OCI-LY7 (cell line): ENCODE data around the gene ZNF333. TPM values are rescaled to one million over a fixed set of nuclear protein-coding genes. Genes with fewer than 3 reads are reported as not detected.
A peak's percentile ranks its signal among the peaks of the same experiment; 100 is the strongest.

Source experiments
- BruUV-seq: library from RNA; stranded (reverse); fragments of 400-500 nt; replicated peaks from 2 replicates; lab custom pipeline; 2021; lab: Mats Ljungman, UMichigan
- CTCF ChIA-PET: fragments of 300-600 bp; sonication (Branson Sonifier 250); formaldehyde crosslinking; loops from one replicate; lab custom pipeline; 2022; ENCODE audit warnings: antibody characterized with exemption; ENCODE audit not compliant: unreplicated experiment; lab: Charles Lee
- POLR2A ChIA-PET: fragments of 300-600 bp; sonication (Branson Sonifier 250); formaldehyde crosslinking; loops from one replicate; lab custom pipeline; 2022; ENCODE audit warnings: antibody characterized with exemption; lab: Charles Lee
- DNase-seq: peaks from one replicate; pipeline ENCODE4 v3.0.0-alpha.2; 2015; ENCODE audit warnings: low spot score
- H2AFZ ChIP-seq: fragments of 200-600 bp; sonication (generic), shearing (Covaris generic); 2 replicates; pipeline ENCODE4 v1.6.1; 2014; ENCODE audit warnings: mild to moderate bottlenecking, antibody characterized with exemption, low read length, moderate library complexity
- H3K27ac ChIP-seq: fragments of 200-600 bp; sonication (generic); 2 replicates; pipeline ENCODE4 v1.5.1; 2014; ENCODE audit warnings: mixed run types, low read depth, mild to moderate bottlenecking, moderate library complexity, low read length, inconsistent platforms; ENCODE audit not compliant: poor library complexity, severe bottlenecking
- H3K36me3 ChIP-seq: fragments of 200-600 bp; sonication (generic); 2 replicates; pipeline ENCODE4 v1.6.1; 2014; ENCODE audit warnings: mild to moderate bottlenecking, antibody characterized with exemption, low read length, moderate library complexity, mixed read lengths; ENCODE audit not compliant: insufficient read depth
- H3K4me1 ChIP-seq: fragments of 200-600 bp; sonication (generic); 2 replicates; pipeline ENCODE4 v1.5.1; 2014; ENCODE audit warnings: mild to moderate bottlenecking, low read length; ENCODE audit not compliant: insufficient read depth, poor library complexity, severe bottlenecking
- H3K4me2 ChIP-seq: fragments of 200-600 bp; sonication (generic); 2 replicates; pipeline ENCODE4 v1.6.1; 2014; ENCODE audit warnings: mild to moderate bottlenecking, low read length
- H3K4me3 ChIP-seq: fragments of 200-600 bp; sonication (generic); 2 replicates; pipeline ENCODE4 v1.5.1; 2014; ENCODE audit warnings: mild to moderate bottlenecking, low read depth, low read length; ENCODE audit not compliant: poor library complexity, severe bottlenecking
- H3K79me2 ChIP-seq: fragments of 200-600 bp; sonication (generic); 2 replicates; pipeline ENCODE4 v1.6.1; 2016; ENCODE audit warnings: low read depth, mild to moderate bottlenecking, low read length, moderate library complexity, mixed read lengths; ENCODE audit not compliant: insufficient read depth
- H3K9me2 ChIP-seq: fragments of 200-600 bp; sonication (generic); 2 replicates; pipeline ENCODE4 v1.6.1; 2016; ENCODE audit warnings: mild to moderate bottlenecking, low read length, mixed read lengths; ENCODE audit not compliant: insufficient read depth
- H3K9me3 ChIP-seq: fragments of 200-600 bp; sonication (generic); 2 replicates; pipeline ENCODE4 v1.6.1; 2014; ENCODE audit warnings: mild to moderate bottlenecking, mixed run types, low read length, mixed read lengths
- H4K20me1 ChIP-seq: fragments of 200-600 bp; sonication (generic); 2 replicates; pipeline ENCODE4 v1.6.1; 2014; ENCODE audit warnings: mild to moderate bottlenecking, antibody characterized with exemption, low read length, moderate library complexity, mixed read lengths; ENCODE audit not compliant: insufficient read depth
- CTCF ChIP-seq: fragments of 200-600 bp; sonication (generic); conservative IDR thresholded peaks from 2 replicates; pipeline ENCODE4 v1.5.1; 2014; ENCODE audit warnings: mild to moderate bottlenecking, antibody characterized with exemption, low read length, moderate library complexity, mixed read lengths
- EZH2phosphoT487 ChIP-seq: fragments of 200-600 bp; sonication (generic); IDR thresholded peaks from 2 replicates; pipeline ENCODE4 v1.6.1; 2018; ENCODE audit warnings: low read depth, borderline replicate concordance, mild to moderate bottlenecking, mixed run types, antibody characterized with exemption, low read length, moderate library complexity, mixed read lengths
- intact Hi-C: fragments of 100-400 bp; cut with micrococcal nuclease; formaldehyde crosslinking; loops from one replicate; pipeline ENCODE4 v1.10.0; 2022; ENCODE audit not compliant: unreplicated experiment
- total RNA-seq, 2 experiments: library from RNA; depleted of rRNA in 1 of 2; stranded (reverse); fragments of >200 nt in 1 of 2; shearing (Covaris generic) in 1 of 2; gene quantifications; 2 replicates each; pipeline ENCODE4 v1.2.3, GENCODE V29; 2014 to 2022

ZNF333 gene
- total RNA-seq, 2 experiments from 2014 or later: 25.0 to 26.1 TPM

DNA sequence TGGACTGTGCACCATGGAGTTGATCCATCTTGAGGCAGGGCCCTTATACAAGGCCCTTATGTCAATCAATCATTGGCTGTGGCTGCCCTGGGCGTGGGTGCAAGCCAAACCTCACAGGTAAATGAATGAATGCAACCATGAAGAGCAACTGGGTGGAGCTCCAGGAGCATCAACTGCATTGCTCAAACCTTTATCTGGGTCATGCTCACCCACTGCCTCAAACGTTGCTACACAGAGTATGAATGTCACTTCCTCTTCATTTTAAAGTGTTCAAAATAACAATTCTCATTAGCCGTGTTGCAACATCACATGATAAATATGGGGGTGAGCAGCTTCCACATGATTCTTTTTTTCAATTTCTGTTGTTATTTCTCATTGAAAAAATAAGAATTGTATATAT lies 6.4 kb upstream of the ZNF333 start:
- Histone ChIP-seq H3K4me2 (no peak overlapping the region), H2AFZ (peak overlapping the region; percentile 44), H3K79me2 (no peaks in the 10 kb centered on the region), H3K4me3 (no peak overlapping the region), H4K20me1 (no peaks in the 10 kb centered on the region), H3K36me3 (no peaks in the 10 kb centered on the region), H3K4me1 (peaks cover 34% of the 10 kb centered on the region), H3K27ac (no peak overlapping the region), H3K9me2 (no peaks in the 10 kb centered on the region), H3K9me3 (peaks cover 7% of the 10 kb centered on the region; the same call in 1 of the 2 replicates)
- TF ChIP-seq EZH2phosphoT487: no peak
- no peak for TF ChIP-seq CTCF
- ChIA-PET POLR2A (interaction anchor here (0.7 to 8.5 kb wide), 3 partner anchors 10 to 112 kb away, joined by 3 to 92 read pairs (median 6); partner anchors contain the start of gene NDUFB7), CTCF (interaction anchor here (1.2 kb wide), 1 partner anchor 110 kb away, joined by 7 read pairs; no protein-coding TSS in a partner anchor)
- intact Hi-C loops: no loop called here
- no TSS peak for BruUV-seq
- DNase-seq: no peak

DNA sequence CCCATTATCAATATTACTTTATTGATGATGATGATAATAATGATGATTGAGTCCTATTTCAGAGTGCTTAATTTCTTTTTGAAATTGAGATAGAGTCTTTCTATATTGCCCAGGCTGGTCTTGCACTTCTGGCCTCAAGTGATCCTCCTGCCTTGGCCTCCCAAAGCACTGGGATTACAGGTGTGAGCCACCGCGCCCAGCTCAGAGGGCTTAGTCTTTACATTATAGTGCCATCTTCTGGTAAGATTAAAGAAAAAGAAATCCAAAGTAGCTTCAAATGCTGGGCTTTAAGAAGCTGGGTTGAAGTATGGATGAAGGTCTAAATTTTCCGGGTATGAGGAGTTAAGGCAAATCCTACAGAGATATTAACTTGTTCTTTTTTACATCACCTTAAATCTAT lies 3.4 kb upstream of the ZNF333 start:
- peak; percentile 69 for DNase-seq
- intact Hi-C loops: loop anchor here (1.0 kb wide), 1 partner anchor 112 kb away; no protein-coding TSS in a partner anchor
- no peak overlapping the region for H3K27ac ChIP-seq

More for the DNA sequence above, 3.4 kb upstream of the ZNF333 start:
- Histone ChIP-seq H3K4me1 (peaks cover 53% of the 10 kb centered on the region), H3K9me2 (no peaks in the 10 kb centered on the region), H2AFZ (no peak overlapping the region; the same call in 1 of the 2 replicates), H3K4me2 (no peak overlapping the region), H3K4me3 (no peak overlapping the region), H3K36me3 (no peaks in the 10 kb centered on the region), H3K79me2 (peaks cover 12% of the 10 kb centered on the region; the same call in 1 of the 2 replicates), H4K20me1 (no peaks in the 10 kb centered on the region), H3K9me3 (peaks cover 7% of the 10 kb centered on the region; the same call in 1 of the 2 replicates)
- CTCF ChIA-PET: interaction anchor here (0.7 to 6.8 kb wide), 3 partner anchors 82 to 130 kb away, joined by 3 to 70 read pairs (median 4); partner anchors contain the start of gene NDUFB7
- POLR2A ChIA-PET: interaction anchor here (1.0 to 8.5 kb wide), 5 partner anchors 44 to 115 kb away, joined by 3 to 92 read pairs (median 5); partner anchors contain the start of gene NDUFB7
- no peak for TF ChIP-seq EZH2phosphoT487
- TF ChIP-seq CTCF: peak; percentile 85
- BruUV-seq: no TSS peak
